ENCODE results near the gene TAOK2.
"Not testable (repeated sequence)": the region's sequence is repeated elsewhere in the genome, so short reads cannot be mapped to it uniquely, and the experiment has no call there.

TAOK2 gene

DNA sequence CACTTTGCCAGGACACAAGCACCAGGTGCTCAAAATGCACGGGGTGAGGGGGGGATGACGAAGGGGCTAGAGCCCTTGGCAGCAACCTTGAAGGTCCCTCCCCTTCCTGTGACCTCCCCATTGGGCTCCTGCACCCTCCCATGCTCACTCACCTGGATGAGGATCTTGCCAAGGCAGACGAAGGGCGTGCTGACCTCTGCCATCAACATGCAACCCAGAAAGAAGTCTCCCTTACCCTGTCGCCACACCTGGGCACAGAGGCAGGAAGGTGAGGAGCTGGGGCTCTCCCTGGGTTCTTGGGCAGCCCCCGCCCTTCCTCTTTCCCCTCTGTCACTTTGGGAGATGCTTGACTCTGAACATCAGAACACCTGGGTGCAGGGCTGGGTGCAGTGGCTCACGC, 51.9 kb downstream of the TAOK2 start:
- no peak for DNase-seq

DNA sequence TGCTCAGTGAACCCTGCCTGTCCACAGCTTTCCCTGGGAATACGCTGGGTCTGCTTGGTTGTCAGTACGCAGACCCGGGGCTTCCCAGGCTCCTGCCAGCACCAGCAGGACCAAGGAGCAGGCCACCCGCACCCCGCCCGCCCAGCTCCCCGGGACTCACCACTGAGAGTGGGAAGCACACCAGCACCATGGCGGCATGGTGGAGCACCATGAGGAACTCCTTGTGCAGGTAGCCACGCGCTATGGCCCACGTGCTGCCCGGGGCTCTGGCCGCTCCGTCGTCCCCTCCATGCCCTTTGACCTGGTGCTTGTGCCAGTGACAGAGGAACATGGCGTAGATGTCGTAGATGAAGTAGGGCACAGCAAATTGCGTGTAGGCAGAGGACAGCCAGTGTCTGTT, 52.8 kb downstream of the TAOK2 start:
- no peak for DNase-seq

DNA sequence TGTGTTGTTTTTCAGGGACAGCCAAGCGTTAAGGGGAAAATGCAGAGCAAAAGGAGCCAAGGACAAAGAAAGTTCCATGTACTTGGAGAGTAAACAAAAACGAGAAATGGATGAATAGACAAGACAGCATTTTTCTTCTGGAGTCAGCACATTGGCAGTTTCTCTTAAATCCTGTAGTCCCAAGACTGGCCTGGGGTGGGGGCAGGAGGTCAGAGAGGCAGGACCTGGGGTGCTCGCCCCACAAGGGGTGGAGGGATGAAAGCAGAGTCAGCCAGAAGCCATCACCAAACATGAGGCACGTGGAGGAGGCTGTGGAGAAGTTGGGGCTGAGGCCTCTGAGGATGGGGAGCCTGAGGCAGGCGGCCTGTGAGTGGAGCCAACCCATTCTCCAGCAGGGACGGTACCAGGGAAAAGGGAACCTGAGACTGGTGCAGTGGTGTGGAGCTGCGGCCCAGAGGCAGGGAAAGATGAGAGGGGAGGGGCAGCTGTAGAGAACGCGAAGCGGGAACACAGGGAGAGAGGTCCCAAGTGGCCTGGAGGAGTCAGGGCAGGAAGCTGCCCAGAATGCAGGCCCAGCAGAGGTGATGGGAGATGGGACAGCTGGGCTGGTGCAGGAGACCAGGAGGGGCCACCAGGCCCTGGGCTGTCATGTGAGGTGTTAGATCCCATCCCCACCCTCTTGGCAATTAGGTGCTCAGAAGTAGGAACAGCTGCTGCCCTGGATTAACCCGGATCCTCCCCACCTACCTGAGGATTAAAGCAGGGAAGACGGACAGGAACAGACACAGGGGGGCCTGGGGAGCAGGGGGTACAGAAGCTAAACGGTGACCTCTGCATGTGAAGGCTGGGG, 54.1 kb downstream of the TAOK2 start:
- DNase-seq, result no peak

DNA sequence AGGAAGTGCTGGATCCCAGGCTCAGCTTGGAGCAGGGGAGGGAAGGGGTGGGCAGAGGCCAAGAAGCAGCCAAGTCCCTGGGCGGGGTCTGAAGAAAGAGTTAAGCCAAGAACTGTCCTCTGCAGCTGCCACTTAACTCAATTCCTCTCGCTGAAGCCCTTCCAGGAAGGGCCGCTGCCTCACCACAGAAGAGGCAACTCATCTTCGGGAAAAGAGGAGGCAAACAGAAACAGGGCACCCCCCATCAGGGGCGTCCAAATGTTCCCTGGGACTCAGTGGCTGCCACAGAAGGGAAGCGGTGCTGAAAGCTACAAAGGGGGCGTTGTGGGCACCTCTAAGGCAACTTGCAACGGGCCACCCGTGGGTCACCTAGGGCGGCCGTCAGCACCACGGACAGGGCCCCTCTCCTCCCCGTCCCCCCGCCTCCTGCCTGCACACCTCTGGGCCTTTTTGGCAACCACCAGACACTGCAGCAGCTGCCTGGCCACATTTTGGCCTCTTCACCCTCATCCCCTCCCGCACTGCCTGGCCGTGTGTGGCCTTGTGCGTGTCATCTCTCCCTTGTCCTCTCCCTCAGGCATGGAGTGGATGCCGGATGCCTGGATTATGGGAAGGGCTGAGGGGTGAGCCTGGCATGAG, 54.9 kb downstream of the TAOK2 start:
- DNase-seq, result no peak

DNA sequence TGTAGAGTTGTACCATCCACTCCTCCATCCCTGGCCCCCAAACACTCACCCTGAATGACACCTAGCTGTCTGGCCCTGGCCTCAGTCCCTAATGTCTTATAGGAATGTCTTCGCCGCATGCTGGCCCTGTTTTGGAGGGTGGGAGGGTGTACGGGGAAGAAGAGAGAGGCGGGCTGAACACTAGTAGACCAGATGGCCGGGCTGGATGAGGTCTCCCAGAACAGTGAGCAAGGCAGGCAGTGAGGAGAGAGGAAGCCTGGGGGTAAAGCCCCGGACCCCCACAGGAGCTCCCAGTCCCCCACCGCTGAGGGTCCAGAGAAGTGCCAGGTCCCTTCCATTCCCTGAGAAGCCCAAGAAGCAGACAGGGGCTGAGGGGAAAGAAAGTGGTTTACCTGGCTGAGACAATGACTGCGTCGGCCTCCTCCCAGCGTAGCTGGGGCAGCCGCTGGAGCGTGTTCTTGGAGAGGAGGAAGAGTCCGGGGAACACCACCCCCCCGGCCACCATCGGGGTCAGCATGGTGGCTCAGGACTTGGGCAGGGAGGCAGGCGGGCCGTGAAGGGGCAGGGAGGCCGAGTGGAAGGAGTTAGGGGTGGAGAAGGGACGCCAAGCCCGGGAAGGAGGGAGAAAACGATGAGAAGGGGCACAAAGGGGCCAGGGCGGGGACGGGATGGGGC, 56.5 kb downstream of the TAOK2 start:
- DNase-seq, result no peak

DNA sequence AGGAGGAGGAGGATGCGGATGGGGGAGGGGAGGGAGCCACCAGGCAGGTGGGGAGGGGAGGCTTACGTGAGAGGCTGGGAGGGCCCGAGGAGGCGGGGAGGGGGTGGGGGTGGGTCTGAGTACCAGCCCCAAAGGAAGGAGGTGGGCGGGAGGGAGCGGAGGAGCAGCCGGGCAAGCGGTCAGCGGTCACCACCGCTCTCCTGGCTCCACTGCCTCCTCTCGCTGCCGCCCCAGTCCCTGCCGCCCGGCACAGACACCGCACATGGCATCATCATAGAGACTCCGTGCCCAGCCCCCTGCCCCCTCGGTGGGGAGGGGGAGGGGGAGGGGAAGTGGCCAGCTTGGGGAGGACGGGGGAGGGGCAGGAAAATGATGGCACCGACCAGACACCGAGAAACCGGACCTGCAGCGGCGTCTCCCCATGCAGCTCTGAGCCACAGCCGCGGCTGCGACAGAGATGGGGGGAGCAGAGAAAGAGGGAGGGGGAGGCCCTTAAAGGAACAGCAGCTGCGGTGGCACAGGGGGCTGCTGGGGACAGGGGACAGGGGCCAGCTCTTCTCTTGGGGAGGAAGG, 57.3 kb downstream of the TAOK2 start, which contains the start of gene TLCD3B:
TSS of gene TLCD3B (minus strand) at position 431 of the 573 bp plus-strand sequence. CDS start 744 bp downstream, outside the sequence.
- no peak for DNase-seq

DNA sequence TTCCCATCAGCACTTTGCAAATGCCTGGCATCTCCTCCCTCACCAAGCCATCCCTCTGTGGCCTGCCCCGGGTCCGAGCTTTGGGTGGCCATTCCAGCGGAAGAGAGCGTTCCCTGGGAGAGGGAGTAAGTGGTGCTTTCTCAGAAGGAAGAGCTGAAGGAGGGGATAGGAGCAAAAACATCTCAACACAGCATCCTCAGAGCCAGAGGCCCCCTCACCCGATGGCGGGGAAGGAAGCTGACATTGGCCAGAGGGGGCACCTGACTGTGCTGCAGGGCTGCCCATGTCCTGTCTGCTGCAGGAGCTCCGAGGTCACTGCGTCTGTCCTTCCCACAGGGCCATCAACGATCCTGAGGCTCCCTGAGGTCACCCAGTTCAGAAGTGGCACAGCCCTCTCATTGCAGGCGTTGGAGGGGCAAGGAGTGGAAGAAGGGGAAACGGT, 57.8 kb downstream of the TAOK2 start:
- DNase-seq, result no peak

DNA sequence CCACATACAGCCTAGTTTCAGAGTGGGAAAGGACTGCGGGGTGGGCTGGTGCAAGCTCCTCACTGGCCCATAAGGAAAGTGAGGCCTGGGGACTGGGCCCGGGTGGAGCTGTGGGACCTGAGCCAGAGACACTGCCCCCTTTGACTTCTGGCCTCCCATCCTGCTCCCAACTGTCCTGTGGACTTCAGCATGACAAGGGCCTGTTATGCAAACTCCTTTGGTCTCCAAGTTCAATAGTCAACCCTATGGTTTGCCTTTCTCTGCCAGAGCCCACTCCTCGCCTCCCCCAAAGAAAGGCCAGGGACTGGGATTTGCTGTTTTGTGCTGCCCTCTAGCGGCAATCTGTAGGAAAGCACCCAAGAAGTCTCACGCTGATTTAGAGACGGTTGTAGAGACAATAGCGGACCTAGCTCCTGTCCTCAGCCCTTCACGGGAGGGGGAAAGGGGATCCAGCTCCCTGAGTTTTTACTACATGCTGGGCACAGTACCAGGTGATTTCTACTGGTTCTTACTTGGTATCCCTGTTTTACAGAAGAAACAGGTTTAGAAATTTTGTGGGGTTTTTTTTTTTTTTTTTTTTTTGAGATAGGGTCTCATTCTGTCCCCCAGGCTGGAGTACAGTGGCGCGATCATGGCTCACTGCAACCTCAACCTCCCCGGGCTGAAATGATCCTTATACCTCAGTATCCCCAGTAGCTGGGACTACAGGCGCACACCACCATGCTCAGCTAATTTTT, 58.6 kb downstream of the TAOK2 start:
- no peak for DNase-seq

DNA sequence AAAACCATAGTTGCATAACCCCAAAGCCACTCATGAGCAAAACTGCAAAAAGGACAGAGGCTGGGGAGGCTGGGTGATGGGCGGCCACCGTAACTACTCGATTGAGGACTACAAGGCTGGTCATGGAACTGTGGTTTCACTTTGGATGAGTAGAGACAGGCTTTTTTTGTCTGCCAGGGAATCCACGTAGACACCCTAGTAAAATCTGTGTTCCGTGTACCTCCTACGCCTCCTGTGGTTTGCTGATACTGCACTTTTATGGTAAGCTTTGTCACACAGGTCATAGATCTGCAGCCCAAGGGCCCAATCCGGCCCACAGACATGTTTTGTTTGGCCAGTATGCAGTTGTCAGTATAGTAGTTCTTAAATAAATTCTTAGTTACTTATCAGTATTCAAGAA, 59.6 kb downstream of the TAOK2 start:
- DNase-seq, result no peak

DNA sequence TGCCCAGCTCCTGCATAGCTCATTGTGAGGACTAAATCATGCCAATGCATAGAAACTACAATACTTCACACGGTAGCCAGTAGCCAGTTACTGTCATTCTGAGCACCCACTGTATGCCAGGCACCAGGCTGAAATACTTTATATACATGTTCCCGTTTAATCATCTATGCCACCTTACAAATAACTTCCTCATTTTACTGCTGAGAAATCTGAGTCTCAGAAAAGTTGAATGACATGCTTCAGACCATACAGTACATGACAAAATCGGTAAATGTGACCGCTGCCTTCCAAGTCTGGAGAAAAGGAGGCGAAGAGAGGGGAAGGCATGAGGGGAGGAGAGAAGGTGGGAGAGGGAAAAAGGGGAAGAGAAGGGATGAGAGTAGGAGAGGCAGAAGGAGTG, 66.6 kb downstream of the TAOK2 start:
- no peak for DNase-seq

DNA sequence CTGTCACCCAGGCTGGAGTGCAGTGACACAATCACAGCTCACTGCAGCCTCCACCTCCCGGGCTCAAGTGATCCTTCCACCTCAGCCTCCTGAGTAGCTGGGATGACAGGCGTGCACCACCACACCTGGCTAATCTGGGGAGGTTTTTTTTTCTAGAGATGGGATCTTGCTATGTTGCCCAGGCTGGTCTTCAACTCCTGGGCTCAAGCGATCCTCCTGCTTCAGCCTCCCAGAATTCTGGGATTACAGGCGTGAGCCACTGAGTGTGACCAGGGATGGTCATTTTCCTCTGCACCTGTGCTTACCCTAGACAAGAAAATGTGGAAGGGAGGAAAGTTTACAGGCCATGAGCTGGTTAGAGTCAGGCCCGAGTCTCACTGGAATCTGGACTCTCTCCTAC, 67.0 kb downstream of the TAOK2 start:
- not testable (repeated sequence) for DNase-seq

DNA sequence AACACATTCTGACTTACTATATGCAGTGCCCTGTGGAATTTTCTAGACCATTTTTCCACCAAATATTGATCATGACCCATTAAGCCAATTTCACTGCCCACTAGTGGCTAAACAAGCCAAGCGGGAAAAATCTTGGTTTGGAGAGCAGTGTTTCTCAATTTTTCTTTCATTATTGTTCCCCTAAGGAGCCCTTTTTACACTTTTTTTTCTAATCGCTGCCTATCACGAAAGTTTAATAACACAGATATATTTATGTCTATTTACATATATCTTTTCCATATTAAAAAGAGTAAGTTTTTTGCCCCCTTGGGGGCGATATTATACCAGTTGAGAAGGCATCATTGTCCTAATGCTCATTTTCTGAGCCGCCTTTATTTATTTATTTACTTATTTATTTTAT, 68.2 kb downstream of the TAOK2 start:
- DNase-seq, result no peak

All from activated gamma-delta T cell (primary cell).